H1 (cell line): Measurements from ENCODE around the gene WDFY1. TPM values are rescaled to one million over a fixed set of nuclear protein-coding genes. Genes with fewer than 3 reads are reported as not detected.

ENCODE experiments used
- CTCF ChIA-PET: fragments of 300-600 bp; sonication (Branson Sonifier 250); formaldehyde crosslinking; loops from one replicate; lab custom pipeline; 2021; ENCODE audit not compliant: partially characterized antibody; lab: Charles Lee
- POLR2A ChIA-PET: fragments of 300-600 bp; sonication (Branson Sonifier 250); formaldehyde crosslinking; loops from one replicate; lab custom pipeline; 2021; ENCODE audit warnings: inconsistent platforms; ENCODE audit not compliant: partially characterized antibody; lab: Charles Lee
- DNase-seq, 2 experiments: peaks; one replicate each; pipeline versions ENCODE4 v3.0.0 to v3.0.0-alpha.2; 2010 to 2022; ENCODE audit warnings: low spot score in 2 of 2, low read depth in 1 of 2, mixed read lengths in 1 of 2
- FAIRE-seq: peaks from 2 replicates; lab custom pipeline; 2011; peaks lifted over from hg19 to GRCh38; lab: Jason Lieb, UNC
- H2AFZ ChIP-seq: 2 replicates; pipeline ENCODE4 v1.8.1; 2012; ENCODE audit warnings: low read length, inconsistent platforms
- H2AK5ac ChIP-seq: 2 replicates; pipeline ENCODE4 v1.6.1; 2013; ENCODE audit warnings: low read depth, low read length
- H2BK120ac ChIP-seq: replicated peaks from 2 replicates; pipeline ENCODE3; 2013; ENCODE audit warnings: low read depth, low read length, inconsistent platforms
- H2BK12ac ChIP-seq: 2 replicates; pipeline ENCODE4 v1.6.1; 2013; ENCODE audit warnings: low read depth, low read length
- H2BK15ac ChIP-seq: 2 replicates; pipeline ENCODE4 v1.6.1; 2013; ENCODE audit warnings: low read length
- H2BK20ac ChIP-seq: 2 replicates; pipeline ENCODE4 v1.6.1; 2013; ENCODE audit warnings: low read length
- H2BK5ac ChIP-seq: 2 replicates; pipeline ENCODE4 v1.6.1; 2013; ENCODE audit warnings: low read depth, low read length
- H3K14ac ChIP-seq: 2 replicates; pipeline ENCODE4 v1.6.1; 2013; ENCODE audit warnings: inconsistent platforms; ENCODE audit not compliant: insufficient read length
- H3K18ac ChIP-seq: 2 replicates; pipeline ENCODE4 v1.6.1; 2013; ENCODE audit warnings: low read length; ENCODE audit errors: extremely low read depth
- H3K23ac ChIP-seq: 2 replicates; pipeline ENCODE4 v1.6.1; 2013; ENCODE audit warnings: inconsistent platforms; ENCODE audit not compliant: insufficient read length
- H3K23me2 ChIP-seq: 2 replicates; pipeline ENCODE4 v1.6.1; 2013; ENCODE audit warnings: low read depth, low read length
- H3K27ac ChIP-seq: 2 replicates; pipeline ENCODE4 v1.6.1; 2011; ENCODE audit warnings: low read depth, low read length, inconsistent platforms
- H3K27me3 ChIP-seq, 4 experiments: replicated peaks in 1 of 4; 1 replicate in 1 of 4; 2 replicates in 3 of 4; pipeline versions ENCODE4 v1.6.1 to v1.8.1; 2011 to 2013; ENCODE audit warnings: low read length in 3 of 4, mild to moderate bottlenecking in 3 of 4, inconsistent platforms in 2 of 4, mixed read lengths in 2 of 4, moderate library complexity in 1 of 4; ENCODE audit not compliant: control insufficient read depth in 3 of 4, insufficient read depth in 3 of 4; ENCODE audit errors: extremely low read depth in 1 of 4
- H3K36me3 ChIP-seq, 4 experiments: 2 replicates each; pipeline versions ENCODE4 v1.6.1 to v1.8.1; 2011 to 2013; ENCODE audit warnings: mild to moderate bottlenecking in 4 of 4, low read length in 3 of 4, moderate library complexity in 2 of 4, control low read depth in 1 of 4, inconsistent platforms in 1 of 4; ENCODE audit not compliant: insufficient read depth in 4 of 4, control insufficient read depth in 2 of 4
- H3K4ac ChIP-seq: replicated peaks from 2 replicates; pipeline ENCODE3; 2013; ENCODE audit warnings: low read length, low read depth, mixed read lengths, inconsistent platforms; ENCODE audit not compliant: insufficient read length
- H3K4me1 ChIP-seq, 4 experiments: replicated peaks in 1 of 4; 1 replicate in 1 of 4; 2 replicates in 3 of 4; pipeline versions ENCODE4 v1.6.1 to v1.8.1; 2011 to 2013; ENCODE audit warnings: low read length in 3 of 4, inconsistent platforms in 2 of 4, mixed read lengths in 1 of 4; ENCODE audit not compliant: insufficient read depth in 4 of 4, control insufficient read depth in 3 of 4
- H3K4me2 ChIP-seq, 2 experiments: 2 replicates each; pipeline versions ENCODE4 v1.6.1 to v1.8.1; 2011 to 2013; ENCODE audit warnings: low read depth in 2 of 2, low read length in 2 of 2, control low read depth in 1 of 2, inconsistent platforms in 1 of 2, mild to moderate bottlenecking in 1 of 2; ENCODE audit not compliant: insufficient read depth in 1 of 2
- H3K4me3 ChIP-seq, 4 experiments: fragments of 200-600, 300-600 bp in 1 of 4; sonication (generic), shearing (Covaris generic), sonication (Bioruptor Twin) in 1 of 4; 2 replicates each; pipeline versions ENCODE4 v1.5.1 to v1.8.1; 2011 to 2016; ENCODE audit warnings: low read length in 4 of 4, low read depth in 3 of 4, control low read depth in 2 of 4, inconsistent platforms in 2 of 4, mild to moderate bottlenecking in 2 of 4, mixed read lengths in 1 of 4, moderate library complexity in 1 of 4; ENCODE audit not compliant: insufficient read depth in 2 of 4; ENCODE audit errors: extremely low read depth in 1 of 4
- H3K56ac ChIP-seq: replicated peaks from 2 replicates; pipeline ENCODE3; 2013; ENCODE audit warnings: low read depth, mild to moderate bottlenecking, mixed read lengths, low read length, inconsistent platforms; ENCODE audit not compliant: insufficient read length
- H3K79me1 ChIP-seq: 2 replicates; pipeline ENCODE4 v1.6.1; 2013; ENCODE audit warnings: low read depth, low read length, control low read depth
- H3K79me2 ChIP-seq, 2 experiments: 2 replicates each; pipeline versions ENCODE4 v1.6.1 to v1.8.1; 2012 to 2013; ENCODE audit warnings: low read length in 2 of 2, mild to moderate bottlenecking in 2 of 2, inconsistent platforms in 1 of 2; ENCODE audit not compliant: insufficient read depth in 2 of 2, control insufficient read depth in 1 of 2
- H3K9ac ChIP-seq, 4 experiments: replicated peaks in 1 of 4; 1 replicate in 1 of 4; 2 replicates in 3 of 4; pipeline versions ENCODE4 v1.6.1 to v1.8.1; 2011 to 2013; ENCODE audit warnings: low read depth in 3 of 4, low read length in 3 of 4, control low read depth in 2 of 4, mild to moderate bottlenecking in 2 of 4, moderate library complexity in 2 of 4, inconsistent platforms in 1 of 4; ENCODE audit errors: extremely low read depth in 1 of 4
- H3K9me3 ChIP-seq, 2 experiments: 2 replicates each; pipeline versions ENCODE4 v1.6.1 to v1.8.1; 2012 to 2013; ENCODE audit warnings: mild to moderate bottlenecking in 2 of 2, moderate library complexity in 2 of 2, control low read depth in 1 of 2, inconsistent platforms in 1 of 2, low read depth in 1 of 2, low read length in 1 of 2, mixed read lengths in 1 of 2; ENCODE audit not compliant: insufficient read depth in 2 of 2
- H4K20me1 ChIP-seq, 2 experiments: replicated peaks in 1 of 2; 2 replicates each; pipeline versions ENCODE3 to v1.8.1; 2011 to 2013; ENCODE audit warnings: inconsistent platforms in 2 of 2, low read length in 2 of 2, mild to moderate bottlenecking in 1 of 2; ENCODE audit not compliant: insufficient read depth in 2 of 2, control insufficient read depth in 1 of 2
- H4K5ac ChIP-seq: 2 replicates; pipeline ENCODE4 v1.6.1; 2013; ENCODE audit warnings: low read length, low read depth, mixed read lengths, inconsistent platforms; ENCODE audit not compliant: insufficient read length
- H4K8ac ChIP-seq: 2 replicates; pipeline ENCODE4 v1.8.0; 2013; ENCODE audit warnings: mild to moderate bottlenecking, moderate library complexity, low read length, inconsistent platforms; ENCODE audit not compliant: insufficient read depth; ENCODE audit errors: extremely low read depth
- H4K91ac ChIP-seq: replicated peaks from 2 replicates; pipeline ENCODE3; 2013; ENCODE audit warnings: low read length, mixed read lengths, inconsistent platforms; ENCODE audit not compliant: insufficient read length
- BCL11A ChIP-seq, 2 experiments: IDR thresholded peaks; one replicate each; pipeline ENCODE4 v1.6.1; 2011; ENCODE audit warnings: low read depth in 2 of 2, low read length in 2 of 2, mild to moderate bottlenecking in 2 of 2
- CBX8 ChIP-seq: fragments of 300-800, 300-1000 bp; sonication (generic); IDR thresholded peaks from 2 replicates; pipeline ENCODE4 v1.7.1; 2016; ENCODE audit warnings: low read depth, low read length, borderline replicate concordance
- CHD1 ChIP-seq: IDR thresholded peaks from 2 replicates; pipeline ENCODE4 v1.6.1; 2012; ENCODE audit warnings: low read depth, low read length, improper control_type of control experiment
- CREB1 ChIP-seq: IDR thresholded peaks from 2 replicates; pipeline ENCODE4 v1.6.1; 2012; ENCODE audit warnings: inconsistent platforms
- EP300 ChIP-seq, 2 experiments: IDR thresholded peaks; 1 replicate in 1 of 2; 2 replicates in 1 of 2; pipeline ENCODE4 v1.6.1; 2011 to 2012; ENCODE audit warnings: low read depth in 2 of 2, low read length in 2 of 2, mild to moderate bottlenecking in 2 of 2, borderline replicate concordance in 1 of 2, inconsistent platforms in 1 of 2, moderate library complexity in 1 of 2
- FOSL1 ChIP-seq: IDR thresholded peaks from 2 replicates; pipeline ENCODE4 v1.6.1; 2011; ENCODE audit warnings: mild to moderate bottlenecking, low read depth, low read length, moderate library complexity; ENCODE audit not compliant: insufficient read depth
- JUND ChIP-seq: IDR thresholded peaks from 2 replicates; pipeline ENCODE4 v1.6.1; 2011; ENCODE audit warnings: mild to moderate bottlenecking, improper control_type of control experiment, low read length
- SIX5 ChIP-seq: IDR thresholded peaks from 2 replicates; pipeline ENCODE4 v1.6.1; 2011; ENCODE audit warnings: mild to moderate bottlenecking, low read depth, low read length
- SP2 ChIP-seq: IDR thresholded peaks from 2 replicates; pipeline ENCODE4 v1.6.1; 2012; ENCODE audit warnings: mild to moderate bottlenecking, low read length, inconsistent platforms
- SUZ12 ChIP-seq: fragments of 200-600 bp; sonication (generic); IDR thresholded peaks from 2 replicates; pipeline ENCODE4 v1.6.1; 2012; ENCODE audit warnings: mild to moderate bottlenecking, inconsistent platforms, low read length, moderate library complexity, mixed read lengths
- TAF7 ChIP-seq: optimal IDR thresholded peaks from 2 replicates; pipeline ENCODE3; 2011; ENCODE audit warnings: low read depth, mild to moderate bottlenecking, inconsistent platforms, low read length, moderate library complexity, borderline replicate concordance
- YY1 ChIP-seq: IDR thresholded peaks from 2 replicates; pipeline ENCODE4 v1.6.1; 2011; ENCODE audit warnings: low read depth, mild to moderate bottlenecking, low read length
- WGBS, 2 experiments: shearing (Covaris generic) in 1 of 2; methylation state at CpG; one replicate each; pipeline versions ENCODE4 v1.1.6 to v1.1.7; 2013 to 2015; ENCODE audit warnings: low lambda C conversion rate in 2 of 2, mixed read lengths in 2 of 2, inconsistent platforms in 1 of 2, low coverage in 1 of 2, missing lambda C conversion rate in 1 of 2; ENCODE audit not compliant: insufficient replicate concordance in 2 of 2, insufficient coverage in 1 of 2, insufficient read length in 1 of 2; ENCODE audit errors: extremely low coverage in 1 of 2, missing lambda C conversion rate in 1 of 2; 5-methylcytosine and 5-hydroxymethylcytosine counted together
- polyA plus RNA-seq, 7 experiments: library from polyadenylated mRNA; depleted of rRNA in 3 of 7; stranded (reverse) in 5 of 7; unstranded in 2 of 7; fragments of >200 nt in 5 of 7; fragments of 200-250 nt in 2 of 7; gene quantifications; 1 replicate in 5 of 7; 2 replicates in 1 of 7; 4 replicates in 1 of 7; pipeline versions ENCODE4 v1.2.1 to v1.2.3, GENCODE V29; 2011 to 2013; ENCODE audit warnings: missing spikeins in 2 of 7, mixed read lengths in 2 of 7
- total RNA-seq: library from RNA; stranded (reverse); fragmentation: NEBNext Ultra II Directional; extraction: Animal tissue kit (Norgen Biotek cat#: 25700); gene quantifications from 2 replicates; pipeline ENCODE4 v1.2.1, GENCODE V29; 2021

WDFY1 gene
- total and polyA plus RNA-seq, 2 of the 8 experiments (the other 6 are each of a cell fraction or from before 2014, with no cell fraction given) = 68.4 to 94.7 TPM

- Histone ChIP-seq H3K23ac (no peak overlapping the region), H2BK15ac (no peak overlapping the region), H3K4me3 (no peak overlapping the region), H3K79me1 (0 out of 2 replicates have a peak, but pooled peaks cover under 1% of the 10 kb centered on the region), H4K8ac (no peak overlapping the region), H3K18ac (no peak overlapping the region), H3K4ac (no peak overlapping the region), H2BK20ac (no peak overlapping the region), H3K4me1 (no peaks in the 10 kb centered on the region), H2BK5ac (no peak overlapping the region), H3K23me2 (no peaks in the 10 kb centered on the region), H3K9me3 (no peaks in the 10 kb centered on the region), H3K56ac (no peak overlapping the region), H3K4me2 (no peak overlapping the region), H4K20me1 (peaks cover 0 to 1% of the 10 kb centered on the region in 2 experiments), H3K36me3 (no peaks in the 10 kb centered on the region), H2AK5ac (no peak overlapping the region), H3K14ac (no peak overlapping the region), H2BK12ac (no peak overlapping the region), H2AFZ (no peak overlapping the region), H4K5ac (no peak overlapping the region), H4K91ac (no peak overlapping the region), H3K27ac (no peak overlapping the region), H2BK120ac (no peak overlapping the region), H3K79me2 (peaks cover 0 to 27% of the 10 kb centered on the region in 2 experiments; a peak in 2 of 4 replicates), H3K27me3 (no peaks in the 10 kb centered on the region), H3K9ac (no peak overlapping the region)
- CTCF ChIA-PET = interaction anchor here (0.9 to 2.4 kb wide), 2 partner anchors 10 to 66 kb away, joined by 3 to 10 read pairs; partner anchors contain the start of gene AP1S3
- WGBS, 2 experiments = 67% methylated on average over 4 of the region's 4 CpGs; no CpG with 5 or more reads in 1 of the 2 experiments
- DNase-seq = no peak
- no peak for FAIRE-seq
- POLR2A ChIA-PET = interaction anchor here (0.7 kb wide), 1 partner anchor 62 kb away, joined by 3 read pairs; no protein-coding TSS in a partner anchor
- no peak for TF ChIP-seq EP300 (IDR thresholded peaks at IDR 0.05; ENCODE audit: borderline replicate concordance in 1 of 2, low read depth in 2 of 2, low read length in 2 of 2)
- no peak for TF ChIP-seq SUZ12
- TF ChIP-seq SP2 = no peak
- no peak for TF ChIP-seq YY1
- no peak for TF ChIP-seq CHD1
- TF ChIP-seq FOSL1 = no peak
- TF ChIP-seq CBX8 = no peak
- no peak for TF ChIP-seq SIX5
- no peak for TF ChIP-seq BCL11A (IDR thresholded peaks at IDR 0.05; ENCODE audit: low read depth in 2 of 2, low read length in 2 of 2)
- TF ChIP-seq TAF7 = no peak
- no peak for TF ChIP-seq CREB1
- TF ChIP-seq JUND = no peak
Measured at GRCh38 chr2:223826995-223827394, 118.1 kb downstream of the WDFY1 start.
